GM12878 (cell line): Measurements from ENCODE around the gene WDR59. TPM values are rescaled to one million over a fixed set of nuclear protein-coding genes. Genes with fewer than 3 reads are reported as not detected.

ENCODE experiments used
- ATAC-seq: fragments of 200-7000 bp; cut with Tn5 transposase; 3 replicates; pipeline ENCODE4 v1.9.1; 2020; ENCODE audit warnings: mild to moderate bottlenecking, moderate library complexity
- BruUV-seq: library from RNA; stranded (reverse); fragments of 400-500 nt; replicated peaks from 2 replicates; lab custom pipeline; 2021; lab: Mats Ljungman, UMichigan
- CTCF ChIA-PET: fragments of 300-600 bp; sonication (Branson Sonifier 250); formaldehyde crosslinking; extraction: SDS; loops from one replicate; lab custom pipeline; 2021; ENCODE audit warnings: inconsistent platforms; lab: Yijun Ruan, JAX
- POLR2A ChIA-PET: fragments of 350-600 bp; formaldehyde crosslinking; extraction: SDS; loops from one replicate; lab custom pipeline; 2021; ENCODE audit warnings: inconsistent platforms; lab: Charles Lee
- RAD21 ChIA-PET: fragments of 300-600 bp; sonication (Branson Sonifier 250); formaldehyde crosslinking; loops from one replicate; lab custom pipeline; 2023; ENCODE audit warnings: antibody characterized with exemption; ENCODE audit not compliant: unreplicated experiment; lab: Charles Lee
- SMC1A ChIA-PET: fragments of 300-600 bp; sonication (Branson Sonifier 250); formaldehyde crosslinking; loops from one replicate; lab custom pipeline; 2023; ENCODE audit not compliant: unreplicated experiment, uncharacterized antibody; lab: Charles Lee
- DNase-seq: peaks from one replicate; pipeline ENCODE4 v3.0.0-alpha.2; 2011; ENCODE audit warnings: low read depth, low spot score
- FAIRE-seq: peaks from 3 replicates; lab custom pipeline; 2011; peaks lifted over from hg19 to GRCh38; lab: Jason Lieb, UNC
- H2AFZ ChIP-seq: 2 replicates; pipeline ENCODE4 v1.6.0; 2011; ENCODE audit warnings: low read depth, low read length, control low read depth; ENCODE audit not compliant: control insufficient read depth
- H3K27ac ChIP-seq: 2 replicates; pipeline ENCODE4 v1.5.1; 2011; ENCODE audit warnings: control low read depth; ENCODE audit not compliant: control insufficient read depth, insufficient read depth
- H3K27me3 ChIP-seq, 2 experiments: replicated peaks in 1 of 2; 2 replicates each; pipeline versions ENCODE4 v1.6.0 to v1.6.1; 2011; ENCODE audit warnings: low read length in 1 of 2; ENCODE audit not compliant: control insufficient read depth in 2 of 2, insufficient read depth in 2 of 2
- H3K36me3 ChIP-seq, 2 experiments: 2 replicates each; pipeline ENCODE4 v1.5.1; 2011; ENCODE audit warnings: low read length in 1 of 2; ENCODE audit not compliant: control insufficient read depth in 2 of 2, insufficient read depth in 2 of 2
- H3K4me1 ChIP-seq: 2 replicates; pipeline ENCODE4 v1.6.1; 2011; ENCODE audit warnings: mild to moderate bottlenecking, low read length, moderate library complexity, mixed read lengths; ENCODE audit not compliant: control insufficient read depth, insufficient read depth
- H3K4me2 ChIP-seq: 2 replicates; pipeline ENCODE4 v1.6.0; 2011; ENCODE audit warnings: control low read depth; ENCODE audit not compliant: control insufficient read depth, insufficient read depth
- H3K4me3 ChIP-seq: fragments of 200-600 bp; sonication (generic); 2 replicates; pipeline ENCODE4 v1.5.1; 2016
- H3K79me2 ChIP-seq: 2 replicates; pipeline ENCODE4 v1.6.0; 2011; ENCODE audit warnings: low read length; ENCODE audit not compliant: control insufficient read depth, insufficient read depth
- H3K9ac ChIP-seq: 2 replicates; pipeline ENCODE4 v1.8.0; 2011; ENCODE audit warnings: low read length, control low read depth, mixed read lengths; ENCODE audit not compliant: control insufficient read depth, insufficient read depth
- H3K9me3 ChIP-seq: replicated peaks from 3 replicates; pipeline ENCODE4 v1.5.1; 2011; ENCODE audit warnings: mild to moderate bottlenecking, low read length; ENCODE audit not compliant: control insufficient read depth, insufficient read depth
- H4K20me1 ChIP-seq: 2 replicates; pipeline ENCODE4 v1.6.0; 2011; ENCODE audit not compliant: control insufficient read depth, insufficient read depth
- BCLAF1 ChIP-seq: fragments of 450-650 bp; IDR thresholded peaks from 2 replicates; pipeline ENCODE4 v1.6.1; 2017; ENCODE audit warnings: antibody characterized with exemption, mild to moderate bottlenecking, moderate library complexity
- FOXM1 ChIP-seq: IDR thresholded peaks from 2 replicates; pipeline ENCODE4 v1.6.1; 2012; ENCODE audit warnings: low read depth, mild to moderate bottlenecking, inconsistent platforms, low read length, moderate library complexity
- NFXL1 ChIP-seq: fragments of 450-650 bp; IDR thresholded peaks from 2 replicates; pipeline ENCODE4 v1.6.1; 2017; ENCODE audit warnings: antibody characterized with exemption, mild to moderate bottlenecking, borderline replicate concordance
- NR2C2 ChIP-seq: IDR thresholded peaks from 2 replicates; pipeline ENCODE4 v1.6.1; 2011; ENCODE audit warnings: borderline replicate concordance, low read depth; ENCODE audit not compliant: control insufficient read depth, insufficient read length
- PKNOX1 ChIP-seq: fragments of 450-650 bp; IDR thresholded peaks from 2 replicates; pipeline ENCODE4 v1.6.1; 2016; ENCODE audit warnings: mild to moderate bottlenecking
- PRDM15 ChIP-seq: fragments of 450-650 bp; formaldehyde crosslinking; IDR thresholded peaks from 2 replicates; pipeline ENCODE4 v1.4.0; 2020; ENCODE audit warnings: mild to moderate bottlenecking, moderate library complexity
- RAD51 ChIP-seq: fragments of 450-650 bp; IDR thresholded peaks from 2 replicates; pipeline ENCODE4 v1.6.1; 2016; ENCODE audit warnings: moderate library complexity, mild to moderate bottlenecking, inconsistent platforms
- TCF7 ChIP-seq: IDR thresholded peaks from 2 replicates; pipeline ENCODE4 v1.6.1; 2014; ENCODE audit warnings: antibody characterized with exemption, borderline replicate concordance
- YBX1 ChIP-seq: fragments of 450-650 bp; IDR thresholded peaks from 2 replicates; pipeline ENCODE4 v1.6.1; 2016; ENCODE audit warnings: antibody characterized with exemption
- ZNF217 ChIP-seq: fragments of 450-650 bp; IDR thresholded peaks from 2 replicates; pipeline ENCODE4 v1.6.1; 2017; ENCODE audit warnings: antibody characterized with exemption, mild to moderate bottlenecking
- ZSCAN29 ChIP-seq: fragments of 450-650 bp; IDR thresholded peaks from 2 replicates; pipeline ENCODE4 v1.6.1; 2017; ENCODE audit warnings: mild to moderate bottlenecking, moderate library complexity
- WGBS: methylation state at CpG from one replicate; pipeline ENCODE4 v1.1.6; 2016; ENCODE audit warnings: low lambda C conversion rate; ENCODE audit not compliant: insufficient replicate concordance, insufficient coverage; ENCODE audit errors: missing lambda C conversion rate; 5-methylcytosine and 5-hydroxymethylcytosine counted together
- in situ Hi-C: fragments of 300-500 bp; cut with MboI; formaldehyde crosslinking; loops from 9 replicates; pipeline ENCODE4 v1.14.3; 2018; ENCODE audit warnings: mixed read lengths
- intact Hi-C: fragments of 100-400 bp; cut with micrococcal nuclease; formaldehyde crosslinking; loops from one replicate; pipeline ENCODE4 v1.14.2; 2022; ENCODE audit not compliant: unreplicated experiment
- polyA plus RNA-seq, 11 experiments: library from polyadenylated mRNA; depleted of rRNA in 4 of 11; unstranded in 6 of 11; stranded (reverse) in 5 of 11; fragments of >200 nt; fragmentation: Nextera tagmentation in 4 of 11; fragmentation: Illumina TruSeq in 1 of 11; extraction: Ambion mirVana in 4 of 11; extraction: Trizol in 1 of 11; gene quantifications; 1 replicate in 1 of 11; 2 replicates in 10 of 11; pipeline versions ENCODE4 v1.2.1 to v1.2.3, GENCODE V29; 2011 to 2016; ENCODE audit warnings: inconsistent platforms in 2 of 11, missing spikeins in 2 of 11, low read depth in 1 of 11
- total RNA-seq, 4 experiments: library from RNA; depleted of rRNA in 3 of 4; stranded (reverse); fragments of >200 nt in 3 of 4; fragmentation: Illumina TruSeq in 1 of 4; extraction: Trizol in 1 of 4; gene quantifications; 2 replicates each; pipeline versions ENCODE4 v1.2.1 to v1.2.3, GENCODE V29; 2013 to 2021

WDR59 gene
- total and polyA plus RNA-seq, 10 of the 15 experiments (the other 5 are each of a cell fraction or from before 2014, with no cell fraction given) = 9.7 to 78.4 (median 24.5) TPM

GRCh38 chr16:74922150-74923138, 62.5 kb downstream of the WDR59 start:
- BruUV-seq = TSS peak; percentile 32
- in situ Hi-C loops (no loop called here), intact Hi-C loops (no loop called here)
- Histone ChIP-seq H3K79me2 (no peaks in the 10 kb centered on the region), H3K4me1 (no peaks in the 10 kb centered on the region), H3K9ac (no peak overlapping the region), H3K27ac (no peak overlapping the region), H3K4me2 (no peak overlapping the region), H3K27me3 (no peaks in the 10 kb centered on the region), H3K36me3 (peaks cover 2 to 15% of the 10 kb centered on the region in 2 experiments), H3K4me3 (no peak overlapping the region), H2AFZ (no peak overlapping the region), H3K9me3 (no peaks in the 10 kb centered on the region), H4K20me1 (no peaks in the 10 kb centered on the region)
- ATAC-seq (no peak), FAIRE-seq (no peak), DNase-seq (no peak)
- ChIA-PET POLR2A (no interaction called here), RAD21 (interaction anchor here (1.0 kb wide), 1 partner anchor 59 kb away, joined by 4 read pairs; no protein-coding TSS in a partner anchor), SMC1A (no interaction called here), CTCF (no interaction called here)
- 88% methylated on average over 11 of the region's 11 CpGs for WGBS
- no peak for TF ChIP-seq RAD51
- no peak for TF ChIP-seq BCLAF1
- no peak for TF ChIP-seq FOXM1
- no peak for TF ChIP-seq NR2C2
- TF ChIP-seq YBX1 = no peak
- no peak for TF ChIP-seq PRDM15
- no peak for TF ChIP-seq PKNOX1
- TF ChIP-seq ZSCAN29 = no peak
- no peak for TF ChIP-seq ZNF217
- TF ChIP-seq TCF7 = no peak
- no peak for TF ChIP-seq NFXL1
